LNCaP clone FGC (cell line): Measurements from ENCODE around the gene OTOGL.

Experiments used
- DNase-seq: peaks from one replicate; pipeline ENCODE4 v3.0.0-alpha.2; 2011; ENCODE audit warnings: low read depth
- H3K4me3 ChIP-seq: 2 replicates; pipeline ENCODE4 v1.5.1; 2011; ENCODE audit warnings: mild to moderate bottlenecking, low read depth, low read length, control low read depth
- TF ChIP-seq, protein P1 (sequence below): IDR thresholded peaks from 2 replicates; pipeline ENCODE4 v1.5.1; 2012; ENCODE audit warnings: mild to moderate bottlenecking; ENCODE audit not compliant: control insufficient read depth, insufficient read depth; ENCODE audit errors: extremely low read depth

Gene OTOGL

DNA sequence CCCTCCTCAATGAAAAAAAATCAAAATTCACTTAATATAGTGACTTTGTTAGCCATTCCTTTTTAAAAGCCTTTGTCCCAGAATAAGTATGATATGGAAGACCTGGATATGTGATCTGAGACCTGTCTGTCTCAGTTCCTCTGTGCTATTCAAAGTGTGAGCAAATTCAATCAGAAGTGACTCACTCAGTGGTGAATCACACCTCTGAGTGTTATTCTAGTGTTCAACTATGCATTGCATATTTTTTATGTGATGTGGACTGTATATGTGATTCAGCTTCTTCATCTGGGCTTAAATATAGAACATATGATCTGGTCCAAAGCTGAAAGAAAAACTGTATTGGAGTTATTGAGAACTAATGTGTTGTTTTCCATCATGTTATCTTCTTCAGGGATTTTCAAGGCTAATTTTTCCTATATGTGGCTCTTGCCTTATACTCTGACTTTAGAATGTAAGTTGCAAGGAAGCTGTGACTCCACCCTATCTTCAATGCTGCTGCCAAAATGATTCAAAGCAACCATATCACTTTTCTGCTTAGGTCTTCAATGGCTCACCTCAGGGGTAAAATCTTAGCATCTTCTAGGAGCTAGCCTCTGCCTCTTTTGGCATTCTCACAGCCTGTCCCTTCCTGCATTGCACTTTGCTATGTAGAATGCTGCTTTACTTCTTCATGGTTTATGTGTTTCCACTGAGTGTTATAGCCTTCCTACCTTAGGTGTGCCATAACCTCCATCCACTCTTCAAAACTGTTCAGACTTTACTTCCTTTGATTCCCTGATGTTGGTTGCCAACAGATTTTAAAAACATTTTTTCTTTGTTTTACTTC, 169.8 kb downstream of the OTOGL start:
- TF ChIP-seq, protein P1, sequence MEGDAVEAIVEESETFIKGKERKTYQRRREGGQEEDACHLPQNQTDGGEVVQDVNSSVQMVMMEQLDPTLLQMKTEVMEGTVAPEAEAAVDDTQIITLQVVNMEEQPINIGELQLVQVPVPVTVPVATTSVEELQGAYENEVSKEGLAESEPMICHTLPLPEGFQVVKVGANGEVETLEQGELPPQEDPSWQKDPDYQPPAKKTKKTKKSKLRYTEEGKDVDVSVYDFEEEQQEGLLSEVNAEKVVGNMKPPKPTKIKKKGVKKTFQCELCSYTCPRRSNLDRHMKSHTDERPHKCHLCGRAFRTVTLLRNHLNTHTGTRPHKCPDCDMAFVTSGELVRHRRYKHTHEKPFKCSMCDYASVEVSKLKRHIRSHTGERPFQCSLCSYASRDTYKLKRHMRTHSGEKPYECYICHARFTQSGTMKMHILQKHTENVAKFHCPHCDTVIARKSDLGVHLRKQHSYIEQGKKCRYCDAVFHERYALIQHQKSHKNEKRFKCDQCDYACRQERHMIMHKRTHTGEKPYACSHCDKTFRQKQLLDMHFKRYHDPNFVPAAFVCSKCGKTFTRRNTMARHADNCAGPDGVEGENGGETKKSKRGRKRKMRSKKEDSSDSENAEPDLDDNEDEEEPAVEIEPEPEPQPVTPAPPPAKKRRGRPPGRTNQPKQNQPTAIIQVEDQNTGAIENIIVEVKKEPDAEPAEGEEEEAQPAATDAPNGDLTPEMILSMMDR = no peak
- DNase-seq = no peak
- no peak overlapping the region for H3K4me3 ChIP-seq

DNA sequence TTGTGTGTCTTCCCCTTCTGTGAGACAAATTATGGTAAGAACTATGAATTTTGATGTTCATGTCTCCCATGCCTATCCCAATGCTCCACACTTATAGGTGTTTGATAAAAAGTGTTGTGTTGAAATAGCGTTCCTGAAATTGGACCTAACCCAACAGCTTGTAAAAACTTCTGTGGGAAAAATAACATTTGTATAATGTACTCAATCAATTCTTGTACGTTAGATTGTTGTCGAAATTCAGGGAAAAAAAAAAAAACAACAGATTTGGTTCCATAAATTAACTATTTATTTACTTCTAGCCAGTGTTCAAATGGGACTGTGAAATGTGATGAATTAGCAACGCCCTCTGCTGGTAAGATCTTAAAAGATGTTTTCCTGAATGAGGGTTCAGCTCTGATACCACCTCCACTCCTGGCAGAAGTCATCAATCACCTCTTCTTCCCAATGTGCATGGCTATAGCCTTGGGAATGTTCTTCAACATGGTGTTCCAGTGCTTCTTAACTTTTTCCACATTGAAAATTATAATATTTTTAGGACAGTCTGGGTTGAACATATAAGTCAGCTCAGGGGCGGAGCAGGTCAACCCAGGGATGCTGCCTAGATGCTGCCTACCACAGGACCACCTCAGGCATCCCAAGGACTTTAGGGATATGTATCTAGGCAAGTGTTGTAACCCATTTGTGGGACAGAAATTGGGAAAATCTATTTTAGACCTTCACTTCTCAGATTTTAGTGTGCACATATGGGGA, 170.6 kb downstream of the OTOGL start:
- no peak overlapping the region for H3K4me3 ChIP-seq
- TF ChIP-seq, protein P1 = peak; percentile 72
- DNase-seq = peak; percentile 14

DNA sequence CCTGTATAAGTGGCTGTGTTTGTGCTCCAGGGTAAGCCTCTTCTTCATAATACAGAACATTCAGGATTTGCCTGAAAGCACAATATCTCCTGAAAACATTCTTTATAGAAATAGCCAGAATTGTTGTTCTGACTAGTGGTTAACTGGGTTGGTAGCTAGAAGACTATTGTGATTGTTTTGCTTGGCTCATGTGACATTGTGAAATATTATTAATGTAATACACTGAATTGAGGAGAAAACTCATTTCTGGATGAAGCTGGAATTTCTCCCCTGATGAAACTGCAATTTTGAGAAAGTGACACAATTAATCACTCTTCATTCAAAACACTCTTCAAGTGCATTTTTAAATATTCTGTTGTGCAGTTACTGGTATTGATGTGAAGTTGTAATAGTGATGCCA, 172.4 kb downstream of the OTOGL start:
- no peak for DNase-seq
- TF ChIP-seq, protein P1 = no peak
- H3K4me3 ChIP-seq = no peak overlapping the region

- no peak overlapping the region for H3K4me3 ChIP-seq
- TF ChIP-seq, protein P1 = no peak
- no peak for DNase-seq
These were observed 173.1 kb downstream of the OTOGL start for GRCh38 chr12:80272387-80272915.

- H3K4me3 ChIP-seq = no peak overlapping the region
- TF ChIP-seq, protein P1 = no peak
- no peak for DNase-seq
These were observed 173.8 kb downstream of the OTOGL start for GRCh38 chr12:80273144-80273543.

DNA sequence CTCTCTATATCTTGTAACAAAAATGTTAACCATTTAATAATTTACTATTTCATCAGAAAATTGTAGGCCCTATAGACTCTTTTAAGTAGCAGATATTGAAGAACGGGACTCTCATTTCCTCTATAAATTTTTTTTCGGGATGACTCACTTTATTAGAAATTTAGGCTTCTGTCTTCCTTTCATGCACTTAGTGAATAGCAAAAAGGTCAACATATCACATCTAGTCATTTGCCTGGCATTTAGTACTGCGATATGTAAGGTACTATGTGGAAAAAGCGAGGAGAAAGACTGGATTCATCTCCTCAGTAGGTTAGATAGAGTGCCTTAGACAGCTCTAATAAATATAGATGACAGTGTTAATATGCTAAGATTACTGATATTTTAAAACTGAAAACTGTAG, 178.4 kb downstream of the OTOGL start:
- H3K4me3 ChIP-seq = no peak overlapping the region
- TF ChIP-seq, protein P1 = no peak
- no peak for DNase-seq
